Stimulated activated CD4-positive, alpha-beta T cell treated with anti-CD3 and anti-CD28 coated beads, Interleukin-1b, Interleukin-23, amount 100 ng/mL, for 1 hour (primary cell): ENCODE results near the gene POMT1.

Experiments used
- DNase-seq, 2 donors: peaks; one replicate each; pipeline ENCODE4 v3.0.0-alpha.2; 2020; ENCODE audit warnings: low read depth in 2 of 2

The POMT1 gene

GRCh38 chr9:131477367-131477766 lies 25.4 kb upstream of the POMT1 start:
- DNase-seq: no peak

GRCh38 chr9:131477816-131478419 lies 24.8 kb upstream of the POMT1 start:
- DNase-seq: no peak

- peak; percentile 31 to 39 for DNase-seq
Measured at GRCh38 chr9:131478421-131478868, 24.3 kb upstream of the POMT1 start.

GRCh38 chr9:131478911-131479310 lies 23.8 kb upstream of the POMT1 start:
- no peak for DNase-seq

GRCh38 chr9:131480258-131480657 lies 22.5 kb upstream of the POMT1 start:
- no peak for DNase-seq

GRCh38 chr9:131481441-131482342 lies 21.0 kb upstream of the POMT1 start:
- no peak for DNase-seq

- no peak for DNase-seq
Measured at GRCh38 chr9:131482343-131483006, 20.2 kb upstream of the POMT1 start.

GRCh38 chr9:131483319-131484050 lies 19.2 kb upstream of the POMT1 start:
- no peak for DNase-seq

GRCh38 chr9:131484051-131484445 lies 18.7 kb upstream of the POMT1 start:
- no peak for DNase-seq

GRCh38 chr9:131484560-131485185 lies 18.0 kb upstream of the POMT1 start:
- no peak for DNase-seq

GRCh38 chr9:131485206-131485605 lies 17.5 kb upstream of the POMT1 start:
- DNase-seq: no peak

GRCh38 chr9:131485728-131486422 lies 16.8 kb upstream of the POMT1 start:
- no peak for DNase-seq

GRCh38 chr9:131487001-131487400 lies 15.7 kb upstream of the POMT1 start:
- no peak for DNase-seq

GRCh38 chr9:131487621-131488031 lies 15.1 kb upstream of the POMT1 start:
- no peak for DNase-seq

GRCh38 chr9:131490514-131490913 lies 12.2 kb upstream of the POMT1 start:
- DNase-seq: no peak

- no peak for DNase-seq
Measured at GRCh38 chr9:131491001-131491710, 11.6 kb upstream of the POMT1 start.

- DNase-seq: no peak
Measured at GRCh38 chr9:131492070-131492469, 10.6 kb upstream of the POMT1 start.

- DNase-seq: no peak
Measured at GRCh38 chr9:131494296-131494870, 8.3 kb upstream of the POMT1 start.

- DNase-seq: no peak
Measured at GRCh38 chr9:131495785-131496184, 6.9 kb upstream of the POMT1 start.
